NT2/D1 (cell line): ENCODE measurements around the gene ILF2.

Experiments
- SUZ12 ChIP-seq: IDR thresholded peaks from 2 replicates; pipeline ENCODE4 v1.6.1; 2011; ENCODE audit not compliant: insufficient read length, insufficient read depth; ENCODE audit errors: extremely low read depth
- YY1 ChIP-seq: IDR thresholded peaks from 2 replicates; pipeline ENCODE4 v1.6.1; 2011; ENCODE audit not compliant: insufficient read length, insufficient read depth

DNA sequence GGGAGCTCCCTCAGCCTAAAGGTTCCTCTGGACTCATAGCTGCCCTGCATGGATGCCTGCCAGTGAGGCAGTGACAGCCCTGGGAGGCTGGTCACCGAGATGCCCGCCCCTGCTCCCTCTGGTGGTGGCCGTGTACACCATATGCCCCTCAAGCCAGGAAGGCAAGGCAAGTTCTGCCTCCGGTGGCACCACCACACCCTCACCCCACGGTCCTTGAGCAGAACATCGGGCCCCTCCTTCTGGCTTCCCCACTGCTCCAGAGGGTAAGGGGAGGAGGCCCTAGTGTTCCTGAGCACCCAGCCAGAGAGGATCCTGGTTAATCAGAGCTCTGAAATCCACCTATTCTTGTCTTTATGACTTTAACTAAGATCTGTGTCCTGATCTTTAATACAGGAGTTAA is 53.1 kb downstream of the ILF2 start:
- no peak for TF ChIP-seq YY1
- no peak for TF ChIP-seq SUZ12
